H9 (cell line): ENCODE data around the gene SEPTIN7. TPM values are rescaled to one million over a fixed set of nuclear protein-coding genes. Genes with fewer than 3 reads are reported as not detected.

Experiments used
- DNase-seq: peaks from one replicate; pipeline ENCODE4 v3.0.0-alpha.2; 2017
- H2AFZ ChIP-seq: one replicate; pipeline ENCODE4 v1.6.1; 2013; ENCODE audit warnings: mild to moderate bottlenecking, low read length, control low read depth, moderate library complexity
- H2AK5ac ChIP-seq: 2 replicates; pipeline ENCODE4 v1.6.1; 2013; ENCODE audit warnings: low read length, control low read depth, mixed read lengths; ENCODE audit not compliant: insufficient read length
- H2BK120ac ChIP-seq: one replicate; pipeline ENCODE4 v1.6.1; 2013; ENCODE audit warnings: low read depth, mild to moderate bottlenecking, low read length, control low read depth, inconsistent platforms; ENCODE audit not compliant: poor library complexity, severe bottlenecking
- H2BK12ac ChIP-seq: 2 replicates; pipeline ENCODE4 v1.6.1; 2013; ENCODE audit warnings: low read length, control low read depth, mixed read lengths, low read depth; ENCODE audit not compliant: insufficient read length
- H2BK15ac ChIP-seq: 2 replicates; pipeline ENCODE4 v1.6.1; 2013; ENCODE audit warnings: low read depth, low read length, control low read depth
- H2BK20ac ChIP-seq: one replicate; pipeline ENCODE4 v1.6.1; 2013; ENCODE audit warnings: low read depth, mild to moderate bottlenecking, low read length, control low read depth, inconsistent platforms; ENCODE audit not compliant: poor library complexity, severe bottlenecking
- H2BK5ac ChIP-seq: 2 replicates; pipeline ENCODE4 v1.6.1; 2013; ENCODE audit warnings: low read length, control low read depth, mixed read lengths; ENCODE audit not compliant: insufficient read length
- H3K14ac ChIP-seq: 2 replicates; pipeline ENCODE4 v1.6.1; 2013; ENCODE audit warnings: low read length, control low read depth; ENCODE audit not compliant: insufficient read depth
- H3K18ac ChIP-seq: 2 replicates; pipeline ENCODE4 v1.6.1; 2013; ENCODE audit warnings: low read depth, mild to moderate bottlenecking, mixed read lengths, low read length, control low read depth; ENCODE audit not compliant: insufficient read length
- H3K23ac ChIP-seq: 2 replicates; pipeline ENCODE4 v1.6.1; 2013; ENCODE audit warnings: low read length, control low read depth, mixed read lengths, low read depth; ENCODE audit not compliant: insufficient read length
- H3K23me2 ChIP-seq: 2 replicates; pipeline ENCODE4 v1.6.1; 2013; ENCODE audit warnings: low read depth, mild to moderate bottlenecking, mixed read lengths, low read length, control low read depth; ENCODE audit not compliant: insufficient read length, poor library complexity, severe bottlenecking
- H3K27ac ChIP-seq: 2 replicates; pipeline ENCODE4 v1.5.1; 2013; ENCODE audit warnings: low read length, control low read depth, mixed read lengths, low read depth; ENCODE audit not compliant: insufficient read length
- H3K27me3 ChIP-seq: 2 replicates; pipeline ENCODE4 v1.6.1; 2013; ENCODE audit warnings: low read length, control low read depth, inconsistent platforms; ENCODE audit not compliant: insufficient read depth
- H3K4ac ChIP-seq: 2 replicates; pipeline ENCODE4 v1.6.1; 2013; ENCODE audit warnings: low read depth, mild to moderate bottlenecking, control low read depth, inconsistent platforms, low read length, moderate library complexity
- H3K4me1 ChIP-seq: 2 replicates; pipeline ENCODE4 v1.6.1; 2013; ENCODE audit warnings: low read length, control low read depth, inconsistent platforms; ENCODE audit not compliant: insufficient read depth
- H3K4me2 ChIP-seq: 2 replicates; pipeline ENCODE4 v1.6.1; 2013; ENCODE audit warnings: low read length, control low read depth, mixed read lengths; ENCODE audit not compliant: insufficient read length, insufficient read depth
- H3K56ac ChIP-seq: 2 replicates; pipeline ENCODE4 v1.6.1; 2013; ENCODE audit warnings: low read depth, mild to moderate bottlenecking, mixed read lengths, low read length, control low read depth; ENCODE audit not compliant: insufficient read length
- H3K79me1 ChIP-seq: 2 replicates; pipeline ENCODE4 v1.6.1; 2013; ENCODE audit warnings: low read depth, mild to moderate bottlenecking, moderate library complexity, low read length, control low read depth, inconsistent platforms; ENCODE audit not compliant: insufficient read depth, poor library complexity, severe bottlenecking
- H3K79me2 ChIP-seq: 2 replicates; pipeline ENCODE4 v1.6.1; 2013; ENCODE audit warnings: low read length, control low read depth, inconsistent platforms; ENCODE audit not compliant: insufficient read depth
- H3K9ac ChIP-seq: 2 replicates; pipeline ENCODE4 v1.6.1; 2013; ENCODE audit warnings: low read length, control low read depth, mixed read lengths; ENCODE audit not compliant: insufficient read length; ENCODE audit errors: extremely low read depth
- H3K9me3 ChIP-seq: one replicate; pipeline ENCODE4 v1.6.1; 2013; ENCODE audit warnings: low read depth, low read length, inconsistent platforms; ENCODE audit not compliant: control insufficient read depth
- H3T11ph ChIP-seq: one replicate; pipeline ENCODE4 v1.6.1; 2013; ENCODE audit warnings: mild to moderate bottlenecking, low read length, control low read depth, inconsistent platforms
- H4K20me1 ChIP-seq: one replicate; pipeline ENCODE4 v1.6.1; 2013; ENCODE audit not compliant: control insufficient read depth, insufficient read length, insufficient read depth
- H4K5ac ChIP-seq: 2 replicates; pipeline ENCODE4 v1.6.1; 2013; ENCODE audit warnings: low read depth, mild to moderate bottlenecking, mixed read lengths, low read length, control low read depth; ENCODE audit not compliant: insufficient read length
- H4K8ac ChIP-seq: replicated peaks from 2 replicates; pipeline ENCODE4 v1.6.1; 2013; ENCODE audit warnings: low read length, control low read depth, mixed read lengths, low read depth; ENCODE audit not compliant: insufficient read length
- H4K91ac ChIP-seq: 2 replicates; pipeline ENCODE4 v1.6.1; 2013; ENCODE audit warnings: low read depth, mild to moderate bottlenecking, moderate library complexity, mixed read lengths, low read length, control low read depth; ENCODE audit not compliant: insufficient read length
- H3K27ac Mint-ChIP-seq, 3 experiments: 2 replicates in 2 of 3; 3 replicates in 1 of 3; pipeline ENCODE4 v1.8.0; 2020 to 2021; ENCODE audit warnings: mixed read lengths in 3 of 3, mild to moderate bottlenecking in 1 of 3, moderate library complexity in 1 of 3
- H3K27me3 Mint-ChIP-seq: 2 replicates; pipeline ENCODE4 v1.8.0; 2021; ENCODE audit warnings: low read depth, mild to moderate bottlenecking, moderate library complexity, mixed read lengths
- H3K36me3 Mint-ChIP-seq, 3 experiments: 2 replicates in 2 of 3; 3 replicates in 1 of 3; pipeline ENCODE4 v1.8.0; 2020 to 2021; ENCODE audit warnings: low read depth in 3 of 3, mixed read lengths in 3 of 3; ENCODE audit not compliant: insufficient read depth in 1 of 3
- H3K4me1 Mint-ChIP-seq, 2 experiments: 2 replicates each; pipeline ENCODE4 v1.8.0; 2020; ENCODE audit warnings: mixed read lengths in 2 of 2
- H3K4me3 Mint-ChIP-seq, 2 experiments: 2 replicates in 1 of 2; 3 replicates in 1 of 2; pipeline ENCODE4 v1.8.0; 2020 to 2021; ENCODE audit warnings: mild to moderate bottlenecking in 2 of 2, mixed read lengths in 2 of 2, moderate library complexity in 1 of 2
- H3K9me3 Mint-ChIP-seq, 2 experiments: 2 replicates in 1 of 2; 3 replicates in 1 of 2; pipeline ENCODE4 v1.8.0; 2020; ENCODE audit warnings: mild to moderate bottlenecking in 2 of 2, mixed read lengths in 2 of 2, moderate library complexity in 1 of 2
- WGBS: extraction: QIAGEN DNeasy Blood & Tissue Kit; methylation state at CpG from one replicate; pipeline ENCODE4 v1.1.7; 2013; ENCODE audit warnings: missing lambda C conversion rate, low lambda C conversion rate, mixed read lengths; ENCODE audit not compliant: insufficient read length; ENCODE audit errors: extremely low coverage; 5-methylcytosine and 5-hydroxymethylcytosine counted together
- total RNA-seq: library from RNA; stranded (reverse); gene quantifications from 2 replicates; pipeline ENCODE4 v1.2.1, GENCODE V29; 2021
- TF ChIP-seq, protein P1 (sequence below): fragments of 200-600 bp; sonication (generic); conservative IDR thresholded peaks from 3 replicates; pipeline ENCODE4 v1.8.0; 2021; ENCODE audit warnings: antibody characterized with exemption, mild to moderate bottlenecking

The SEPTIN7 gene
- total RNA-seq, 1 experiment from 2014 or later = 184 TPM

DNA sequence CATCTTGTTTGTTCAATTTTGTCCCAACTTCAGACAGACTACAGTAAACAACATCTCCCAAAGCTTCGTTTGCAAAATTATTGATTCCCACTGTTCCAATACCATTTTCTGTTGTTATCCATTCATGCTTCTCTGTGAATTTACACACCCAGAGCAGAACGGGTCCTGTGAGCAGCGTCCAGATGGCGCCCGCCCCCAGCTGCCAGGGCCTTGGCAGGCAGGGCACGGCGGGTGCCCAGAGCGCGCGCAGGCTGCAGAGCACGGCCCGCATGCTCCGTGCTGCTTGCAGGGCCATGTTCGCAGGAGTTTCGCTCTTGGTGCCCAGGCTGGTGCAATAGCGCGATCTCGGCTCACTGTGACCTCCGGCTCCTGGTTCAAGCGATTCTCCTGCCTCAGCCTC is 32.5 kb upstream of the SEPTIN7 start:
- Mint-ChIP-seq H3K27me3 (no peaks in the 10 kb centered on the region; the same call in 1 of the 2 replicates), H3K27ac (no peak overlapping the region), H3K9me3 (peaks cover 0 to 2% of the 10 kb centered on the region in 2 experiments; a peak in 2 of 5 replicates), H3K4me3 (no peak overlapping the region), H3K4me1 (no peaks in the 10 kb centered on the region), H3K36me3 (peaks cover 0 to 2% (median 0%) of the 10 kb centered on the region in 3 experiments; a peak in 1 of 7 replicates)
- Histone ChIP-seq H3K23me2 (no peaks in the 10 kb centered on the region), H2BK15ac (no peak overlapping the region), H3K27ac (no peak overlapping the region), H3K4me1 (no peaks in the 10 kb centered on the region), H4K5ac (no peak overlapping the region), H3K79me1 (no peaks in the 10 kb centered on the region), H3K14ac (no peak overlapping the region), H3K4me2 (no peak overlapping the region), H2BK12ac (no peak overlapping the region), H2AFZ (no peak overlapping the region), H3K79me2 (no peaks in the 10 kb centered on the region), H3K9ac (no peak overlapping the region), H2BK120ac (no peak overlapping the region), H4K20me1 (no peaks in the 10 kb centered on the region), H3K4ac (no peak overlapping the region), H3K27me3 (no peaks in the 10 kb centered on the region), H3K18ac (no peak overlapping the region), H3T11ph (no peak overlapping the region), H2BK5ac (no peak overlapping the region), H3K56ac (no peak overlapping the region), H2AK5ac (no peak overlapping the region), H2BK20ac (no peak overlapping the region), H3K9me3 (no peaks in the 10 kb centered on the region), H3K23ac (no peak overlapping the region), H4K91ac (no peak overlapping the region), H4K8ac (no peak overlapping the region)
- WGBS = no CpG with 5 or more reads among the region's 20 CpGs
- TF ChIP-seq, protein P1, sequence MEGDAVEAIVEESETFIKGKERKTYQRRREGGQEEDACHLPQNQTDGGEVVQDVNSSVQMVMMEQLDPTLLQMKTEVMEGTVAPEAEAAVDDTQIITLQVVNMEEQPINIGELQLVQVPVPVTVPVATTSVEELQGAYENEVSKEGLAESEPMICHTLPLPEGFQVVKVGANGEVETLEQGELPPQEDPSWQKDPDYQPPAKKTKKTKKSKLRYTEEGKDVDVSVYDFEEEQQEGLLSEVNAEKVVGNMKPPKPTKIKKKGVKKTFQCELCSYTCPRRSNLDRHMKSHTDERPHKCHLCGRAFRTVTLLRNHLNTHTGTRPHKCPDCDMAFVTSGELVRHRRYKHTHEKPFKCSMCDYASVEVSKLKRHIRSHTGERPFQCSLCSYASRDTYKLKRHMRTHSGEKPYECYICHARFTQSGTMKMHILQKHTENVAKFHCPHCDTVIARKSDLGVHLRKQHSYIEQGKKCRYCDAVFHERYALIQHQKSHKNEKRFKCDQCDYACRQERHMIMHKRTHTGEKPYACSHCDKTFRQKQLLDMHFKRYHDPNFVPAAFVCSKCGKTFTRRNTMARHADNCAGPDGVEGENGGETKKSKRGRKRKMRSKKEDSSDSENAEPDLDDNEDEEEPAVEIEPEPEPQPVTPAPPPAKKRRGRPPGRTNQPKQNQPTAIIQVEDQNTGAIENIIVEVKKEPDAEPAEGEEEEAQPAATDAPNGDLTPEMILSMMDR = no peak
- no peak for DNase-seq
